ENCODE data around the gene SLC8A2.
"Not testable (repeated sequence)": the region's sequence is repeated elsewhere in the genome, so short reads cannot be mapped to it uniquely, and the experiment has no call there.

The SLC8A2 gene

GRCh38 chr19:47407417-47407774 is 64.3 kb downstream of the SLC8A2 start:
- no peak for DNase-seq

GRCh38 chr19:47406711-47407416 is 64.8 kb downstream of the SLC8A2 start:
- DNase-seq: no peak

GRCh38 chr19:47405854-47406417 is 65.8 kb downstream of the SLC8A2 start:
- no peak for DNase-seq

- DNase-seq: no peak
Observed at GRCh38 chr19:47405197-47405550, 66.5 kb downstream of the SLC8A2 start.

GRCh38 chr19:47404334-47405196 is 67.1 kb downstream of the SLC8A2 start:
- no peak for DNase-seq

GRCh38 chr19:47402504-47402903 is 69.2 kb downstream of the SLC8A2 start:
- no peak for DNase-seq

GRCh38 chr19:47398707-47399597 is 72.7 kb downstream of the SLC8A2 start:
- no peak for DNase-seq

GRCh38 chr19:47391510-47392223 is 80.0 kb downstream of the SLC8A2 start:
- DNase-seq: peak; percentile 23

- DNase-seq: no peak
Observed at GRCh38 chr19:47390533-47391488, 80.9 kb downstream of the SLC8A2 start.

- DNase-seq: no peak
Observed at GRCh38 chr19:47389150-47389556, 82.5 kb downstream of the SLC8A2 start.

GRCh38 chr19:47388721-47389120 is 83.0 kb downstream of the SLC8A2 start:
- not testable (repeated sequence) for DNase-seq

GRCh38 chr19:47387623-47388022 is 84.1 kb downstream of the SLC8A2 start:
- not testable (repeated sequence) for DNase-seq

GRCh38 chr19:47386582-47386981 is 85.1 kb downstream of the SLC8A2 start:
- not testable (repeated sequence) for DNase-seq

GRCh38 chr19:47384533-47384932 is 87.2 kb downstream of the SLC8A2 start:
- not testable (repeated sequence) for DNase-seq

- DNase-seq: not testable (repeated sequence)
Observed at GRCh38 chr19:47383890-47384289, 87.8 kb downstream of the SLC8A2 start.

GRCh38 chr19:47381653-47382279 is 89.9 kb downstream of the SLC8A2 start:
- no peak for DNase-seq

- DNase-seq: no peak
Observed at GRCh38 chr19:47381121-47381520, 90.6 kb downstream of the SLC8A2 start.

GRCh38 chr19:47380559-47380958 is 91.1 kb downstream of the SLC8A2 start:
- no peak for DNase-seq

- no peak for DNase-seq
Observed at GRCh38 chr19:47379381-47379938, 92.2 kb downstream of the SLC8A2 start.

GRCh38 chr19:47378246-47378645 is 93.4 kb downstream of the SLC8A2 start:
- DNase-seq: no peak
